GM23338 (cell line): ENCODE measurements around the gene CDKAL1. TPM values are rescaled to one million over a fixed set of nuclear protein-coding genes. Genes with fewer than 3 reads are reported as not detected.

Experiments used
- ATAC-seq: fragments of 200-7000 bp; cut with Tn5 transposase; 3 replicates; pipeline ENCODE4 v1.9.1; 2020
- DNase-seq: peaks from one replicate; pipeline ENCODE4 v3.0.0-alpha.2; 2015; ENCODE audit warnings: low spot score
- H2AFZ ChIP-seq: fragments of 200-600 bp; sonication (generic); 2 replicates; pipeline ENCODE4 v1.8.0; 2016; ENCODE audit warnings: antibody characterized with exemption, mild to moderate bottlenecking, moderate library complexity
- H3F3A ChIP-seq: fragments of 200-600 bp; sonication (generic); replicated peaks from 2 replicates; pipeline ENCODE4 v1.8.0; 2017; ENCODE audit warnings: antibody characterized with exemption, mixed run types, low read depth
- H3K27ac ChIP-seq: fragments of 200-600 bp; sonication (generic); 2 replicates; pipeline ENCODE4 v1.6.1; 2016; ENCODE audit warnings: low read depth
- H3K27me3 ChIP-seq: fragments of 200-600 bp; sonication (generic); 2 replicates; pipeline ENCODE4 v1.8.0; 2016; ENCODE audit warnings: mild to moderate bottlenecking, mixed run types, moderate library complexity; ENCODE audit not compliant: insufficient read depth
- H3K36me3 ChIP-seq: fragments of 200-600 bp; sonication (generic); 2 replicates; pipeline ENCODE4 v1.8.0; 2016; ENCODE audit warnings: mild to moderate bottlenecking; ENCODE audit not compliant: insufficient read depth
- H3K4me1 ChIP-seq: fragments of 200-600 bp; sonication (generic); 2 replicates; pipeline ENCODE4 v1.8.0; 2016; ENCODE audit warnings: mild to moderate bottlenecking, moderate library complexity; ENCODE audit not compliant: insufficient read depth
- H3K4me2 ChIP-seq: fragments of 200-600 bp; sonication (generic); 2 replicates; pipeline ENCODE4 v1.7.1; 2017; ENCODE audit warnings: mixed run types
- H3K4me3 ChIP-seq: fragments of 200-600 bp; sonication (generic); 2 replicates; pipeline ENCODE4 v1.6.1; 2016; ENCODE audit warnings: mixed run types
- H3K79me2 ChIP-seq: fragments of 200-600 bp; sonication (generic); replicated peaks from 2 replicates; pipeline ENCODE4 v1.8.0; 2017; ENCODE audit warnings: mild to moderate bottlenecking; ENCODE audit not compliant: insufficient read depth
- H3K9me2 ChIP-seq: fragments of 200-600 bp; sonication (generic); 2 replicates; pipeline ENCODE4 v1.8.0; 2017; ENCODE audit not compliant: insufficient read depth
- H4K20me1 ChIP-seq: fragments of 200-600 bp; sonication (generic); replicated peaks from 2 replicates; pipeline ENCODE4 v1.8.0; 2017; ENCODE audit warnings: mild to moderate bottlenecking; ENCODE audit not compliant: insufficient read depth
- H3K27ac Mint-ChIP-seq: 2 replicates; pipeline ENCODE4 v1.8.0; 2020; ENCODE audit warnings: inconsistent platforms, mild to moderate bottlenecking, moderate library complexity, mixed read lengths
- H3K27me3 Mint-ChIP-seq: 3 replicates; pipeline ENCODE4 v1.8.0; 2022; ENCODE audit warnings: low read depth, mild to moderate bottlenecking, moderate library complexity, mixed read lengths, inconsistent platforms; ENCODE audit not compliant: insufficient read depth, poor library complexity
- H3K36me3 Mint-ChIP-seq: 3 replicates; pipeline ENCODE4 v1.8.0; 2021; ENCODE audit warnings: low read depth, mild to moderate bottlenecking, inconsistent platforms, moderate library complexity, mixed read lengths
- H3K4me1 Mint-ChIP-seq: 3 replicates; pipeline ENCODE4 v1.8.0; 2020; ENCODE audit warnings: mild to moderate bottlenecking, inconsistent platforms, mixed read lengths
- H3K4me3 Mint-ChIP-seq: 3 replicates; pipeline ENCODE4 v1.8.0; 2021; ENCODE audit warnings: moderate library complexity, mild to moderate bottlenecking, inconsistent platforms, mixed read lengths
- H3K9me3 Mint-ChIP-seq: 3 replicates; pipeline ENCODE4 v1.8.0; 2020; ENCODE audit warnings: moderate library complexity, mild to moderate bottlenecking, inconsistent platforms, mixed read lengths
- CREB1 ChIP-seq: fragments of 250-450 bp; sonication (Bioruptor Pico); IDR thresholded peaks from 2 replicates; pipeline ENCODE4 v1.5.0; 2020; ENCODE audit warnings: low read depth, mild to moderate bottlenecking, moderate library complexity
- EZH2 ChIP-seq: fragments of 200-600 bp; sonication (generic); IDR thresholded peaks from one replicate; pipeline ENCODE4 v1.8.0; 2017; ENCODE audit warnings: antibody characterized with exemption, mild to moderate bottlenecking, low read depth; ENCODE audit not compliant: unreplicated experiment
- EZH2phosphoT487 ChIP-seq: fragments of 200-600 bp; sonication (generic); IDR thresholded peaks from one replicate; pipeline ENCODE4 v1.8.1; 2018; ENCODE audit warnings: antibody characterized with exemption; ENCODE audit not compliant: unreplicated experiment
- JUNB ChIP-seq: IDR thresholded peaks from one replicate; pipeline ENCODE4 v1.6.1; 2016; ENCODE audit warnings: antibody characterized with exemption; ENCODE audit not compliant: unreplicated experiment
- NANOG ChIP-seq: IDR thresholded peaks from 2 replicates; pipeline ENCODE4 v1.6.1; 2016; ENCODE audit warnings: antibody characterized with exemption, borderline replicate concordance
- POLR2AphosphoS5 ChIP-seq: IDR thresholded peaks from 2 replicates; pipeline ENCODE4 v1.6.1; 2016; ENCODE audit warnings: antibody characterized with exemption, low read depth
- STAT1 ChIP-seq: IDR thresholded peaks from one replicate; pipeline ENCODE4 v1.6.1; 2016; ENCODE audit warnings: antibody characterized with exemption; ENCODE audit not compliant: unreplicated experiment
- ZNF114 ChIP-seq: fragments of 250-450 bp; sonication (Bioruptor Pico); IDR thresholded peaks from 2 replicates; pipeline ENCODE4 v1.5.0; 2020; ENCODE audit warnings: mild to moderate bottlenecking, moderate library complexity
- ZNF331 ChIP-seq: fragments of 250-450 bp; sonication (Bioruptor Pico); IDR thresholded peaks from 2 replicates; pipeline ENCODE4 v1.5.0; 2020; ENCODE audit warnings: low read depth, mild to moderate bottlenecking, moderate library complexity
- polyA plus RNA-seq: library from polyadenylated mRNA; unstranded; fragments of >200 nt; fragmentation: Nextera tagmentation; extraction: Ambion mirVana; gene quantifications from 2 replicates; pipeline ENCODE4 v1.2.1, GENCODE V29; 2016
- total RNA-seq: library from RNA; depleted of rRNA; stranded (reverse); fragments of >200 nt; shearing (Covaris generic); gene quantifications from 2 replicates; pipeline ENCODE4 v1.2.3, GENCODE V29; 2014
- TF ChIP-seq, protein P1 (sequence below): IDR thresholded peaks from one replicate; pipeline ENCODE4 v1.6.1; 2018; ENCODE audit warnings: antibody characterized with exemption; ENCODE audit not compliant: unreplicated experiment
- TF ChIP-seq, protein P2 (sequence below): IDR thresholded peaks from 2 replicates; pipeline ENCODE4 v1.6.1; 2016; ENCODE audit warnings: antibody characterized with exemption
- TF ChIP-seq, protein P3 (sequence below), 2 experiments: fragments of 200-600 bp in 1 of 2; sonication (generic) in 1 of 2; conservative IDR thresholded peaks; 2 replicates each; pipeline versions ENCODE4 v1.5.1 to v1.6.1; 2016 to 2017; ENCODE audit warnings: antibody characterized with exemption in 2 of 2, low read depth in 2 of 2, mild to moderate bottlenecking in 2 of 2, moderate library complexity in 1 of 2
- TF ChIP-seq, protein P4 (sequence below): fragments of 250-450 bp; sonication (Bioruptor Pico); IDR thresholded peaks from 2 replicates; pipeline ENCODE4 v1.5.0; 2020; ENCODE audit warnings: mild to moderate bottlenecking, moderate library complexity

Gene CDKAL1
- total and polyA plus RNA-seq, 2 experiments from 2014 or later: 17.8 to 35.0 TPM

DNA sequence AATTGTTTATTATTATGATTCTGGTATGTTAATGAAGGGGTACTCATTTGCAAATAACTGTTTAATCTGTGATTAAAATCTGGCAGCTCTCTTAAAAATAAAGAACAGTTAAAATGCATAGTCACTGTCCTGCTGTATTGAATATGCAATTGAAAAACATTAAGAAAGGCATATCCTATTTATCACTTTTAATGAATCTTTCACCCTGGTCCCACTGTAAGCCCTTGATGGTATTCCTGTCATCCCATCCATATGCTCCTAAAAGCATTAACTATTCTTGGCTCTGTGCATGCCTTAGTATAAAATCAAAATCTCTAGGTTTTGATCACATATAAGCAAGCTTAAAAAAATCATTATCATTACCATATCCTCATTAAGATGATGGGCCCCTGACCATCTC is 648.3 kb downstream of the CDKAL1 start:
- Histone ChIP-seq H3K36me3 (peaks cover 5% of the 10 kb centered on the region; the same call in 1 of the 2 replicates), H3K27me3 (no peaks in the 10 kb centered on the region), H2AFZ (no peak overlapping the region), H3F3A (no peaks in the 10 kb centered on the region; the same call in 1 of the 2 replicates), H3K27ac (no peak overlapping the region), H3K4me3 (no peak overlapping the region), H3K79me2 (no peaks in the 10 kb centered on the region), H3K9me2 (no peaks in the 10 kb centered on the region), H3K4me1 (peaks cover 51% of the 10 kb centered on the region), H3K4me2 (peak overlapping the region; percentile 22; the same call in 1 of the 2 replicates), H4K20me1 (no peaks in the 10 kb centered on the region)
- DNase-seq: no peak
- peaks cover 28% of the 10 kb centered on the region for H3K36me3 Mint-ChIP-seq
- no peak for ATAC-seq
- H3K4me1 Mint-ChIP-seq: peaks cover 44% of the 10 kb centered on the region
- H3K27ac Mint-ChIP-seq: peak overlapping the region; percentile 85
- TF ChIP-seq NANOG (no peak; the same call in 1 of the 2 replicates), ZNF331 (CRISPR knock-in tag) (no peak), CREB1 (CRISPR knock-in tag) (no peak), ZNF114 (CRISPR knock-in tag) (no peak), POLR2AphosphoS5 (no peak), EZH2phosphoT487 (no peak), JUNB (no peak), EZH2 (no peak), STAT1 (no peak)
- TF ChIP-seq, protein P1, sequence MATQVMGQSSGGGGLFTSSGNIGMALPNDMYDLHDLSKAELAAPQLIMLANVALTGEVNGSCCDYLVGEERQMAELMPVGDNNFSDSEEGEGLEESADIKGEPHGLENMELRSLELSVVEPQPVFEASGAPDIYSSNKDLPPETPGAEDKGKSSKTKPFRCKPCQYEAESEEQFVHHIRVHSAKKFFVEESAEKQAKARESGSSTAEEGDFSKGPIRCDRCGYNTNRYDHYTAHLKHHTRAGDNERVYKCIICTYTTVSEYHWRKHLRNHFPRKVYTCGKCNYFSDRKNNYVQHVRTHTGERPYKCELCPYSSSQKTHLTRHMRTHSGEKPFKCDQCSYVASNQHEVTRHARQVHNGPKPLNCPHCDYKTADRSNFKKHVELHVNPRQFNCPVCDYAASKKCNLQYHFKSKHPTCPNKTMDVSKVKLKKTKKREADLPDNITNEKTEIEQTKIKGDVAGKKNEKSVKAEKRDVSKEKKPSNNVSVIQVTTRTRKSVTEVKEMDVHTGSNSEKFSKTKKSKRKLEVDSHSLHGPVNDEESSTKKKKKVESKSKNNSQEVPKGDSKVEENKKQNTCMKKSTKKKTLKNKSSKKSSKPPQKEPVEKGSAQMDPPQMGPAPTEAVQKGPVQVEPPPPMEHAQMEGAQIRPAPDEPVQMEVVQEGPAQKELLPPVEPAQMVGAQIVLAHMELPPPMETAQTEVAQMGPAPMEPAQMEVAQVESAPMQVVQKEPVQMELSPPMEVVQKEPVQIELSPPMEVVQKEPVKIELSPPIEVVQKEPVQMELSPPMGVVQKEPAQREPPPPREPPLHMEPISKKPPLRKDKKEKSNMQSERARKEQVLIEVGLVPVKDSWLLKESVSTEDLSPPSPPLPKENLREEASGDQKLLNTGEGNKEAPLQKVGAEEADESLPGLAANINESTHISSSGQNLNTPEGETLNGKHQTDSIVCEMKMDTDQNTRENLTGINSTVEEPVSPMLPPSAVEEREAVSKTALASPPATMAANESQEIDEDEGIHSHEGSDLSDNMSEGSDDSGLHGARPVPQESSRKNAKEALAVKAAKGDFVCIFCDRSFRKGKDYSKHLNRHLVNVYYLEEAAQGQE: no peak
- TF ChIP-seq, protein P2, sequence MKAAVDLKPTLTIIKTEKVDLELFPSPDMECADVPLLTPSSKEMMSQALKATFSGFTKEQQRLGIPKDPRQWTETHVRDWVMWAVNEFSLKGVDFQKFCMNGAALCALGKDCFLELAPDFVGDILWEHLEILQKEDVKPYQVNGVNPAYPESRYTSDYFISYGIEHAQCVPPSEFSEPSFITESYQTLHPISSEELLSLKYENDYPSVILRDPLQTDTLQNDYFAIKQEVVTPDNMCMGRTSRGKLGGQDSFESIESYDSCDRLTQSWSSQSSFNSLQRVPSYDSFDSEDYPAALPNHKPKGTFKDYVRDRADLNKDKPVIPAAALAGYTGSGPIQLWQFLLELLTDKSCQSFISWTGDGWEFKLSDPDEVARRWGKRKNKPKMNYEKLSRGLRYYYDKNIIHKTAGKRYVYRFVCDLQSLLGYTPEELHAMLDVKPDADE: no peak
- TF ChIP-seq, protein P3, sequence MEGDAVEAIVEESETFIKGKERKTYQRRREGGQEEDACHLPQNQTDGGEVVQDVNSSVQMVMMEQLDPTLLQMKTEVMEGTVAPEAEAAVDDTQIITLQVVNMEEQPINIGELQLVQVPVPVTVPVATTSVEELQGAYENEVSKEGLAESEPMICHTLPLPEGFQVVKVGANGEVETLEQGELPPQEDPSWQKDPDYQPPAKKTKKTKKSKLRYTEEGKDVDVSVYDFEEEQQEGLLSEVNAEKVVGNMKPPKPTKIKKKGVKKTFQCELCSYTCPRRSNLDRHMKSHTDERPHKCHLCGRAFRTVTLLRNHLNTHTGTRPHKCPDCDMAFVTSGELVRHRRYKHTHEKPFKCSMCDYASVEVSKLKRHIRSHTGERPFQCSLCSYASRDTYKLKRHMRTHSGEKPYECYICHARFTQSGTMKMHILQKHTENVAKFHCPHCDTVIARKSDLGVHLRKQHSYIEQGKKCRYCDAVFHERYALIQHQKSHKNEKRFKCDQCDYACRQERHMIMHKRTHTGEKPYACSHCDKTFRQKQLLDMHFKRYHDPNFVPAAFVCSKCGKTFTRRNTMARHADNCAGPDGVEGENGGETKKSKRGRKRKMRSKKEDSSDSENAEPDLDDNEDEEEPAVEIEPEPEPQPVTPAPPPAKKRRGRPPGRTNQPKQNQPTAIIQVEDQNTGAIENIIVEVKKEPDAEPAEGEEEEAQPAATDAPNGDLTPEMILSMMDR (conservative IDR thresholded peaks at IDR 0.05; ENCODE audit: low read depth in 2 of 2): no peak
- TF ChIP-seq, protein P4, sequence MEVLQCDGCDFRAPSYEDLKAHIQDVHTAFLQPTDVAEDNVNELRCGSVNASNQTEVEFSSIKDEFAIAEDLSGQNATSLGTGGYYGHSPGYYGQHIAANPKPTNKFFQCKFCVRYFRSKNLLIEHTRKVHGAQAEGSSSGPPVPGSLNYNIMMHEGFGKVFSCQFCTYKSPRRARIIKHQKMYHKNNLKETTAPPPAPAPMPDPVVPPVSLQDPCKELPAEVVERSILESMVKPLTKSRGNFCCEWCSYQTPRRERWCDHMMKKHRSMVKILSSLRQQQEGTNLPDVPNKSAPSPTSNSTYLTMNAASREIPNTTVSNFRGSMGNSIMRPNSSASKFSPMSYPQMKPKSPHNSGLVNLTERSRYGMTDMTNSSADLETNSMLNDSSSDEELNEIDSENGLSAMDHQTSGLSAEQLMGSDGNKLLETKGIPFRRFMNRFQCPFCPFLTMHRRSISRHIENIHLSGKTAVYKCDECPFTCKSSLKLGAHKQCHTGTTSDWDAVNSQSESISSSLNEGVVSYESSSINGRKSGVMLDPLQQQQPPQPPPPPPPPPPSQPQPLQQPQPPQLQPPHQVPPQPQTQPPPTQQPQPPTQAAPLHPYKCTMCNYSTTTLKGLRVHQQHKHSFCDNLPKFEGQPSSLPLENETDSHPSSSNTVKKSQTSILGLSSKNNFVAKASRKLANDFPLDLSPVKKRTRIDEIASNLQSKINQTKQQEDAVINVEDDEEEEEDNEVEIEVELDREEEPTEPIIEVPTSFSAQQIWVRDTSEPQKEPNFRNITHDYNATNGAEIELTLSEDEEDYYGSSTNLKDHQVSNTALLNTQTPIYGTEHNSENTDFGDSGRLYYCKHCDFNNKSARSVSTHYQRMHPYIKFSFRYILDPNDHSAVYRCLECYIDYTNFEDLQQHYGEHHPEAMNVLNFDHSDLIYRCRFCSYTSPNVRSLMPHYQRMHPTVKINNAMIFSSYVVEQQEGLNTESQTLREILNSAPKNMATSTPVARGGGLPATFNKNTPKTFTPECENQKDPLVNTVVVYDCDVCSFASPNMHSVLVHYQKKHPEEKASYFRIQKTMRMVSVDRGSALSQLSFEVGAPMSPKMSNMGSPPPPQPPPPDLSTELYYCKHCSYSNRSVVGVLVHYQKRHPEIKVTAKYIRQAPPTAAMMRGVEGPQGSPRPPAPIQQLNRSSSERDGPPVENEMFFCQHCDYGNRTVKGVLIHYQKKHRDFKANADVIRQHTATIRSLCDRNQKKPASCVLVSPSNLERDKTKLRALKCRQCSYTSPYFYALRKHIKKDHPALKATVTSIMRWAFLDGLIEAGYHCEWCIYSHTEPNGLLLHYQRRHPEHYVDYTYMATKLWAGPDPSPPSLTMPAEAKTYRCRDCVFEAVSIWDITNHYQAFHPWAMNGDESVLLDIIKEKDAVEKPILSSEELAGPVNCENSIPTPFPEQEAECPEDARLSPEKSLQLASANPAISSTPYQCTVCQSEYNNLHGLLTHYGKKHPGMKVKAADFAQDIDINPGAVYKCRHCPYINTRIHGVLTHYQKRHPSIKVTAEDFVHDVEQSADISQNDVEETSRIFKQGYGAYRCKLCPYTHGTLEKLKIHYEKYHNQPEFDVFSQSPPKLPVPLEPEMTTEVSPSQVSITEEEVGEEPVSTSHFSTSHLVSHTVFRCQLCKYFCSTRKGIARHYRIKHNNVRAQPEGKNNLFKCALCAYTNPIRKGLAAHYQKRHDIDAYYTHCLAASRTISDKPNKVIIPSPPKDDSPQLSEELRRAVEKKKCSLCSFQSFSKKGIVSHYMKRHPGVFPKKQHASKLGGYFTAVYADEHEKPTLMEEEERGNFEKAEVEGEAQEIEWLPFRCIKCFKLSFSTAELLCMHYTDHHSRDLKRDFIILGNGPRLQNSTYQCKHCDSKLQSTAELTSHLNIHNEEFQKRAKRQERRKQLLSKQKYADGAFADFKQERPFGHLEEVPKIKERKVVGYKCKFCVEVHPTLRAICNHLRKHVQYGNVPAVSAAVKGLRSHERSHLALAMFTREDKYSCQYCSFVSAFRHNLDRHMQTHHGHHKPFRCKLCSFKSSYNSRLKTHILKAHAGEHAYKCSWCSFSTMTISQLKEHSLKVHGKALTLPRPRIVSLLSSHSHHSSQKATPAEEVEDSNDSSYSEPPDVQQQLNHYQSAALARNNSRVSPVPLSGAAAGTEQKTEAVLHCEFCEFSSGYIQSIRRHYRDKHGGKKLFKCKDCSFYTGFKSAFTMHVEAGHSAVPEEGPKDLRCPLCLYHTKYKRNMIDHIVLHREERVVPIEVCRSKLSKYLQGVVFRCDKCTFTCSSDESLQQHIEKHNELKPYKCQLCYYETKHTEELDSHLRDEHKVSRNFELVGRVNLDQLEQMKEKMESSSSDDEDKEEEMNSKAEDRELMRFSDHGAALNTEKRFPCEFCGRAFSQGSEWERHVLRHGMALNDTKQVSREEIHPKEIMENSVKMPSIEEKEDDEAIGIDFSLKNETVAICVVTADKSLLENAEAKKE (CRISPR knock-in tag): no peak
- peaks cover 21% of the 10 kb centered on the region for H3K9me3 Mint-ChIP-seq
- H3K4me3 Mint-ChIP-seq: no peak overlapping the region
- peaks cover 6% of the 10 kb centered on the region for H3K27me3 Mint-ChIP-seq
